Mononuclear cell (primary cell): ENCODE results near the gene MLF2. TPM values are rescaled to one million over a fixed set of nuclear protein-coding genes. Genes with fewer than 3 reads are reported as not detected.

Source experiments
- H3K27me3 ChIP-seq: 2 replicates; pipeline ENCODE4 v1.6.0; 2011; ENCODE audit warnings: low read length, control low read depth; ENCODE audit not compliant: insufficient read depth
- H3K4me1 ChIP-seq: 2 replicates; pipeline ENCODE4 v1.5.1; 2011; ENCODE audit warnings: mild to moderate bottlenecking, low read length, control low read depth; ENCODE audit not compliant: insufficient read depth
- H3K4me3 ChIP-seq: 2 replicates; pipeline ENCODE4 v1.5.1; 2011; ENCODE audit warnings: mild to moderate bottlenecking, low read length, moderate library complexity
- H3K9me3 ChIP-seq: 2 replicates; pipeline ENCODE4 v1.5.1; 2011; ENCODE audit warnings: low read depth, mild to moderate bottlenecking, control low read depth, low read length
- total RNA-seq: library from RNA; depleted of rRNA; stranded (reverse); fragments of >200 nt; gene quantifications from one replicate; pipeline ENCODE4 v1.2.3, GENCODE V29; 2012

Gene MLF2
- 63.2 TPM for total RNA-seq

- Histone ChIP-seq H3K4me1 (peaks cover 18% of the 10 kb centered on the region), H3K4me3 (peak within 1 kb of the TSS; percentile 86), H3K27me3 (no peaks in the 10 kb centered on the region), H3K9me3 (no peaks in the 10 kb centered on the region)
Measured at GRCh38 chr12:6752921-6753771, at the start of gene MLF2. Gene MLF2, minus strand, starts transcription at chr12:6753141. Its CDS starts 807 bp downstream, at chr12:6752334.

DNA sequence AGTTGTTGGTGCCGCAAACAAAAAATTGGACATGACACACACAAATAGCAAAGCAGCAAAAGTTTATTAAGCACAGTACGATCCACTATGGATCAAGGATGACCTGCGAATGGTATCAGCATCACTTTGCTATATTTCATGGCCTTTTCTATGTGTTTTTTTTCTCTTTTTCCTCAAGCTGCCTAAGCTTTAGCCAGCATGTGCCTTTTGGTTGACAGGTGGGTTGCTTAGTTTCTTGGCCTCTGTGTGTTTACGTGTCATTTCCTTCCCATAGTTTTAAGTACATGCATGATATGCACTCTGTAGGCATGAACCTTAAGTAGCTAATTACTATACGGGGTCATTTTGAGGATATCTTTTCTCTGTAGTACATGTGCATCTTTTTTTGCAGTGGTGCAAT, 46.2 kb upstream of the MLF2 start:
- H3K9me3 ChIP-seq = no peaks in the 10 kb centered on the region
- no peaks in the 10 kb centered on the region for H3K4me1 ChIP-seq
- H3K27me3 ChIP-seq = no peaks in the 10 kb centered on the region
- no peak overlapping the region for H3K4me3 ChIP-seq

DNA sequence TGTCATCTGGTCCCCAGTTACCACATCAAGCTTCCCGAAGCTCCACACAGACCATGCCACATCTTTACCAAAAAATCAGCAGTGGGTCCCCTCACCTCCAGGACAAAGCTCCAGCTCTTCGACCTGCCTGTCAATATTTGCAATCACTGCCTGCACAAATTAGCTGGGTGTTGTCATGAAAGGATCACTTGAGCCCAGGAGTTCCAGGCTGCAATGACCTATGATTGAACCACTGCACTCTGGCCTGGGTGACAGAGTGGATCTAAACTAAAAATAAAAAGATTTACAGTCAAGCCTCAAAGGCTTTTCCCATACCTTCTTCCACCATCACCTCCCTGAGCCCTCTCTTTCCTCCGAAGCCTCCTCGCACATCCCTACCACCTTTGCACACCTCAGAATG, 43.6 kb upstream of the MLF2 start:
- peaks cover 23% of the 10 kb centered on the region for H3K4me1 ChIP-seq
- no peaks in the 10 kb centered on the region for H3K27me3 ChIP-seq
- no peak overlapping the region for H3K4me3 ChIP-seq
- H3K9me3 ChIP-seq = no peaks in the 10 kb centered on the region

DNA sequence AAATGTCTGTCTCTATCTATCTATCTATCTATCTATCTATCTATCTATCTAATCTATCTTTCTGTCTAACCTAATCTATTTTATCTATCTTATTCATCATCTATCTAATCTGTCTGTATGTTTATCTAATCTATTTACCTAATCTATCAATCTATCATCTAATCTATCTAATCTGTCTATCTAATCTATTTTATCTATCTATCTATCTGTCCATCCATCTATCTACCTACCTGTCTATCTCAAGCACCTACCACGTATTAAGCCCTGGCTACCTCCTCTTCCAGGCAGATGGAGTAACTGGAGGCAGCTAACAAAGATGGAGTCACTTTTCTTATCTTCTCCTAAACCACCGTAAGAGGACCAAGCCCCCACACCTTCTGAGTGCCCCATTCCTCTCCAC, 42.1 kb upstream of the MLF2 start:
- peaks cover 36% of the 10 kb centered on the region for H3K4me1 ChIP-seq
- H3K27me3 ChIP-seq = no peaks in the 10 kb centered on the region
- no peaks in the 10 kb centered on the region for H3K9me3 ChIP-seq
- no peak overlapping the region for H3K4me3 ChIP-seq

DNA sequence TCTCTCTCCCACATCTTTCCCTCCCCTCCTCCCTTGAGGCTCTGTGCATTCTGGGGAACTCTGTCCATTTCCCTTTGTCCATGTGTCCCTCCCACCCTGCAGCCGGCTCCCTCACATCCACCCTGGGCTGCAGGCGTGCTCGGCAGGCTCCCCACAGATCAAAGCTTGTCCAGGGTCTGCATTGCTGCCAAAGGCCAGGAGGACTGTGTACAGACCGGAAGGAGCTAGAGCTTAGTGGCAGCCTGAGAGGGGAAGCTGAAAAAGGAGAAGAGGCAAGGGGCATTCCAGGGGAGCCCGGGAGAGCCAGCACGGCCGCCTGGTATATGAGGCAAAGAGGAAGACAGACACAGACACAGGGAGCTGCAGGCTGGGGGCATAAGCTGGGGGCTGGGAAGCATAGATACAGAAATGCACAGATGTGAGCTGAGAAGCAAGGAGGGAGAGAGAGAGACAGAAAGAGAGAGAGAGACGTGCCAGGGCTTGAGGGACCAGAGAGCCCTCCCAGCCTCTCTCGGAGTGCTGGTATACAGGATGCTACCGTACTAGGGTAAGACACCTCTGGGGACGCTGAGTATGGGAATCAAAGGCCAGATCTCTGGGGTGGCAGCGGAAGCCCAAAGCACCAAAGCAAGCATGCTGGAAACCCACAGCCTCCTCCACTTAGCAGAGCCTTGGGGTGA, 39.7 kb upstream of the MLF2 start:
- Histone ChIP-seq H3K27me3 (no peaks in the 10 kb centered on the region), H3K4me1 (peaks cover 46% of the 10 kb centered on the region), H3K4me3 (peak overlapping the region; percentile 35), H3K9me3 (no peaks in the 10 kb centered on the region)

DNA sequence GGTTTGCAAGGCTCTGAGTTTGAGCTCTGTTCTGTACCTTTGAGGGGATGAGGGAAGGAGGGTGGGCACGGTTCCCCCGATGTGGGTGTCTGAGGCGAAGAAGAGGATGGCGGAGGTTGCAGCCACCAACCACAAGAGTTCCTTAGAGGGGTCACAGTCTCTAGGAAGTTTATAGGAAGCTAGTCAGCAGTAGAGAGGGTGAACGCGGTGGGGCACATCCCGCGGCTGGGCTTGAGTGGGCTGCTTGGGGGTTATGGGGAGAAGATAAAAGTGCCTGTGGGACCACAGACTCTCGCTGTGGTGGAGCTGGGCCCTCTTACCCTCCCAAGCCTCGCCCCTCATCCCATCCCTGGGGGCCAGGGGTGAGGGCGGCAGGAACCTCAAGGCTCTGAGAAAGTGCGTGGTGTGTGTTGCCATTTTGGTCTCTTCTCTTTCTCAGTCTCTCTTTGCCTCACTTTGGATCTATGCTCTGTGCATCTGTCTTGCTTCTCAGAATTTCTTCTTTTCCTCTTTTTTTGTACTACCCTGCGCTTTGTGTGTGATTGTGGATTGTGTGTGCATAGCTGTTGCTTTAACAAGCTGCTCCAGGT, 39.1 kb upstream of the MLF2 start:
- Histone ChIP-seq H3K4me3 (peak overlapping the region; percentile 35), H3K4me1 (peaks cover 52% of the 10 kb centered on the region), H3K9me3 (no peaks in the 10 kb centered on the region), H3K27me3 (no peaks in the 10 kb centered on the region)

DNA sequence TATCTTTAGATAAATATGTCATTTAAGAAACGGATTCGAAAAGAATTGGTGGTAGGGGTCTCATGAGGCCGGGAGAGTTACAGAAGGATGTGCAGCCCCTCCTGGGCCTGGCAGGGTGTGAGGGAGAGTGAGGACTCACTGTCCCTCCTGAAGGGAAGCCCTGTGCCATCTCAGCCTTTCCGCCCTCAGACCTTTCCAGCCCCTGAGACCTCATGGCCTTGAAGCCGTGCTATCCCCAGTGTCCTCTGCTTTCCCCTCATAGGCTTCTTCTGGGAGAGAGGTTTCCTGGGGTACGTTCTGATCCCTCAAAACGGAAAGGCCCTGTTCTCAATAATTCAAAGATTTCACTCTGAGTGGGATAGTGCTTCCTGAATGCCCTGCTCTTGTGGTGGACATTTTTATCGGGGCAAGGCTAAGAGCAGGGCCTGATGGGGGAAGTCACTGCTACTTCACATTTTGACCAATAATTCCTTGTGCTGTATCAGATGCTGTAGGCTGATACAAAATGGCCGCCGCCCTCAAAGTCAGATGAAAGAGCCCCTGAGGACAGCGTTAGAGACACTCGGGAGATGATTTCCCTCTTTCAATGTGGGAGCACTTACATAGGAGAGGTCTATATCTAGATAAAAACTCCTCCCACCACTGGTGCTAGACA, 37.7 kb upstream of the MLF2 start:
- Histone ChIP-seq H3K27me3 (no peaks in the 10 kb centered on the region), H3K4me1 (peaks cover 66% of the 10 kb centered on the region), H3K4me3 (peak overlapping the region; percentile 63), H3K9me3 (no peaks in the 10 kb centered on the region)

DNA sequence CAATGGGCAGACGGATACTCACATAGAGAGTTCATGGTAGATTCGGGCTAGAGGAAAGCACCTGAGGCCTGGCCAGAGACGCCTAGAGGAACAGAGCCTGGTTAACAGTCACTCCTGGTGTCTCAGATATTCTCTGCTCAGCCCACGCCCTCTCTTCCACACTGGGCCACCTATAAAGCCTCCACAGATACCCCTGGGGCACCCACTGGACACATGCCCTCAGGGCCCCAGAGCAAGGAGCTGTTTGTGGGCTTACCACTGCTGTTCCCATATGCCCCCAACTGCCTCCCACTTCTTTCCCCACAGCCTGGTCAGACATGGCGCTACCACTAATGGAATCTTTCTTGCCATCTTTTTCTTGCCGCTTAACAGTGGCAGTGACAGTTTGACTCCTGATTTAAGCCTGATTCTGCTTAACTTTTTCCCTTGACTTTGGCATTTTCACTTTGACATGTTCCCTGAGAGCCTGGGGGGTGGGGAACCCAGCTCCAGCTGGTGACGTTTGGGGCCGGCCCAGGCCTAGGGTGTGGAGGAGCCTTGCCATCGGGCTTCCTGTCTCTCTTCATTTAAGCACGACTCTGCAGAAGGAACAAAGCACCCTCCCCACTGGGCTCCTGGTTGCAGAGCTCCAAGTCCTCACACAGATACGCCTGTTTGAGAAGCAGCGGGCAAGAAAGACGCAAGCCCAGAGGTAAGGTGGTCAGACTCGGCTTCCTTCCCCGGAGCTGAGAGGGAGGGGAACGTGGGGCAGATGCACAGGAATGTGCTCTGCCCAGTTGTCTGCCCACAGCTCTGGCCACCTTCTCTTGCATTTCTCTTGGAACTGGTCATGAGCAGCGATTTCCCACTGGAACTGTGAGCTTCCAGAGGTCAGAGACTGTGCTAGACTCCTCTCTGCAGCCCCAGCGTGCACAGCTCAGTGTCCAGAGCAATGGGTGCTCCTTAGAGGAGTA, 36.3 kb upstream of the MLF2 start, which contains the start of gene CD4:
Gene CD4 (plus strand): TSS at position 557 of the 953 bp plus-strand sequence. CDS start 10,611 bp downstream, outside the sequence.
- Histone ChIP-seq H3K9me3 (no peaks in the 10 kb centered on the region), H3K4me1 (peaks cover 80% of the 10 kb centered on the region), H3K27me3 (no peaks in the 10 kb centered on the region), H3K4me3 (peak within 1 kb of the TSS; percentile 63)

GRCh38 chr12:6787309-6787708, 34.4 kb upstream of the MLF2 start:
- H3K27me3 ChIP-seq = no peaks in the 10 kb centered on the region
- H3K4me3 ChIP-seq = no peak overlapping the region
- H3K4me1 ChIP-seq = peaks cover 73% of the 10 kb centered on the region
- H3K9me3 ChIP-seq = no peaks in the 10 kb centered on the region

DNA sequence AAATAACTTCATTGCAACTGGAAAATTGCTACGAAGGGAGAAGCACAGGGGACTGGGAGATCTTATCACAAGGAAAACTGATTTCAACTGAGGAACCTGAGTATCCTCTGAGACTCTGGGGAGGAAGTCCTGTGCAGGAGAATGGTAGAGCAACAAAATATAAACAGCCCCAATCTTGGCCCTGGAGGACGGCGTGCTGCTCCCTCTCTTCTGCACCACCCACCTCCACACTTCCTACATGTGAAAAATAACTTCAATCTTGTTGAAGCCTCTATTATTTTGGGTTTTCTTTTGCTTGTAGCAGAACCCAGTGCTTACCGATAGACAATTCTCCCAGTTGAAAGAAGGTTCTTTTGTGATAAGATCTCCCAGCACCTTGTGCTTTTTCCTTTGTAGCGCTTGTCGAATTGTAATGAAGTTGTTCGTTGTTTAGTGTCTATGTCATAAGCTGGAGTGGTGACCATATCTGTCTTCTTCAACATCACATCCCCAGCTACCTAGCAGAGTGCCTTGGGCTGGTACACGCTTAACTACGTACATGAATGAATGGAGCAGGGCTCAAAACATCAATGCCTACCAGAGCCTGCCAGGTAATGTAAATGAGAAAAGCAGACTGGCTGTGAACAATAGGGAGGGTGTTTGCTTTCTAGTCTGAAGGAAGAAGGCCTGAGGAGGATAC, 33.6 kb upstream of the MLF2 start:
- Histone ChIP-seq H3K9me3 (no peaks in the 10 kb centered on the region), H3K27me3 (no peaks in the 10 kb centered on the region), H3K4me3 (no peak overlapping the region), H3K4me1 (peaks cover 66% of the 10 kb centered on the region)

DNA sequence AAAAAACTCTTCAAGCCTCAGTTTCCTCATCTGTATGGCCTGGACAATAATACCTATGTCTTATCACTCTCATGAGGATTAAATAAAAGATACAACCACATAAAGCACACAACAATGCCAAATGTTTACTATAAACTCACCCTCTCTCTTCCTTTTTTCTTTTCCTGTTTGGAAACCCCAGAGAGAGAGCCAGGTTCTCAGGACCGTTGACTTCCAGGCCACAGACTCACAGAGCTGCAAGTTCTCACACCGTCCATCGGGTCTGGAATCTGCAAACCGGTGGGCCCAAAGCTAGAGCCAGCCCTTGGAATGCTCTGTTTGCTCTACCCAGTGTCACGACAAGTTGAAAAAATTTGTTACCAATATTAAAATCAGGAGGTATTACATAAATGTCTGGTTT, 31.8 kb upstream of the MLF2 start:
- H3K27me3 ChIP-seq = no peaks in the 10 kb centered on the region
- peaks cover 63% of the 10 kb centered on the region for H3K4me1 ChIP-seq
- H3K4me3 ChIP-seq = no peak overlapping the region
- H3K9me3 ChIP-seq = no peaks in the 10 kb centered on the region

DNA sequence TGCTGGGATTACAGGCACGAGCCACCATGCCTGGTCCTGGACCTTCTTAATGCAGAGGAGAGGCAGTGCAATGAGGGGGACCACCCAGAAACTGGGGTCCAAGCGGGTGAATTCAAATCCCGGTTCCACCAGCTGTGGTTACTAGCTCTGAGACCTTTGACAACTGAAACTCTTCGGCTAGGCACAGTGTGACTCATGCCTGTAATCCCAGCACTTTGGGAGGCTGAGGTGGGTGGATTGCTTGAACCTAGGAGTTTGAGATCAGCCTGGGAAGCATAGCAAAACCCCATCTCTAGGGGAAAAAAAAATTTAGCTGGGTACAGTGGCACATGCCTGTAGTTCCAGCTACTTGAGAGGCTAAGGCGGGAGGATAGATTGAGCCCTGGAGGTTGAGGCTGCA, 31.4 kb upstream of the MLF2 start:
- Histone ChIP-seq H3K27me3 (no peaks in the 10 kb centered on the region), H3K4me1 (peaks cover 64% of the 10 kb centered on the region), H3K9me3 (no peaks in the 10 kb centered on the region), H3K4me3 (no peak overlapping the region)

DNA sequence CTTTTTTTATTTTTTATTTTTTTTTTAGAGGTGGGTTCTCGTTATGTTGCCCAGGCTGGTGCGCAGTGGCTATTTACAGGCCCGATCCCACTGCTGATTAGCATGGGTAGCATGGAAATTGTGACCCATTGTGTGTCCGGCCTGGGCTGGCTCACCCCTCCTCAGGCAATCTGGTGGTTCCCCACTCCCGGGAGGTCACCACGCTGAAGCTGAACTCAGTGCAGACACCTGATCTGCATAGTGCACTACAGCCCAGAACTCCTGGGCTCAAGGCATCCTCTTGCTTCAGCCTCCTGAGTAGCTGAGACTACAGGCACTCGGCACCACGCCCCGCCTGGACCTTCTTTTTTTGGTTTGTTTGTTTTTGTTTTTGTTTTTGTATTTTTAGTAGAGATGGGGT, 30.9 kb upstream of the MLF2 start:
- H3K4me1 ChIP-seq = peaks cover 64% of the 10 kb centered on the region
- no peaks in the 10 kb centered on the region for H3K27me3 ChIP-seq
- no peak overlapping the region for H3K4me3 ChIP-seq
- H3K9me3 ChIP-seq = no peaks in the 10 kb centered on the region
